HEK293 (cell line): Measurements from ENCODE around the gene INF2.

Source experiments
- BCL11A ChIP-seq: fragments of 450-650 bp; formaldehyde crosslinking; IDR thresholded peaks from 2 replicates; pipeline ENCODE4 v1.5.1; 2016; ENCODE audit warnings: low read depth, missing biosample characterization, missing genetic modification characterization
- GLIS1 ChIP-seq: fragments of 450-650 bp; formaldehyde crosslinking; IDR thresholded peaks from 2 replicates; pipeline ENCODE4 v1.5.1; 2016; ENCODE audit warnings: missing biosample characterization, missing genetic modification characterization
- IKZF3 ChIP-seq: fragments of 450-650 bp; IDR thresholded peaks from 2 replicates; pipeline ENCODE4 v1.5.0; 2018; ENCODE audit warnings: missing biosample characterization, mild to moderate bottlenecking, missing genetic modification characterization, moderate library complexity
- KLF17 ChIP-seq: fragments of 450-650 bp; formaldehyde crosslinking; IDR thresholded peaks from 2 replicates; pipeline ENCODE4 v1.5.1; 2016; ENCODE audit warnings: missing biosample characterization, missing genetic modification characterization
- OSR2 ChIP-seq: fragments of 450-650 bp; formaldehyde crosslinking; IDR thresholded peaks from 2 replicates; pipeline ENCODE4 v1.5.1; 2016; ENCODE audit warnings: missing biosample characterization, missing genetic modification characterization
- REPIN1 ChIP-seq: fragments of 450-650 bp; formaldehyde crosslinking; IDR thresholded peaks from 2 replicates; pipeline ENCODE4 v1.5.1; 2017; ENCODE audit warnings: missing biosample characterization, missing genetic modification characterization, low read depth
- SP2 ChIP-seq: fragments of 450-650 bp; formaldehyde crosslinking; IDR thresholded peaks from 2 replicates; pipeline ENCODE4 v1.5.1; 2016; ENCODE audit warnings: missing biosample characterization, missing genetic modification characterization
- SP3 ChIP-seq: fragments of 450-650 bp; formaldehyde crosslinking; IDR thresholded peaks from 2 replicates; pipeline ENCODE4 v1.5.1; 2016; ENCODE audit warnings: missing biosample characterization, missing genetic modification characterization
- SP7 ChIP-seq: fragments of 450-650 bp; formaldehyde crosslinking; IDR thresholded peaks from 2 replicates; pipeline ENCODE4 v1.5.1; 2016; ENCODE audit warnings: missing biosample characterization, missing genetic modification characterization
- YY1 ChIP-seq: fragments of 450-650 bp; formaldehyde crosslinking; IDR thresholded peaks from 2 replicates; pipeline ENCODE4 v1.5.1; 2018; ENCODE audit warnings: missing biosample characterization, missing genetic modification characterization
- YY2 ChIP-seq: fragments of 450-650 bp; formaldehyde crosslinking; IDR thresholded peaks from 2 replicates; pipeline ENCODE4 v1.5.1; 2016; ENCODE audit warnings: missing biosample characterization, missing genetic modification characterization
- ZBTB17 ChIP-seq: fragments of 450-650 bp; formaldehyde crosslinking; IDR thresholded peaks from 2 replicates; pipeline ENCODE4 v1.5.1; 2016; ENCODE audit warnings: missing biosample characterization, missing genetic modification characterization
- ZBTB20 ChIP-seq: fragments of 450-650 bp; formaldehyde crosslinking; IDR thresholded peaks from 2 replicates; pipeline ENCODE4 v1.5.1; 2016; ENCODE audit warnings: missing biosample characterization, missing genetic modification characterization
- ZBTB26 ChIP-seq: fragments of 450-650 bp; formaldehyde crosslinking; optimal IDR thresholded peaks from 2 replicates; pipeline ENCODE3; 2016; ENCODE audit warnings: missing biosample characterization, mild to moderate bottlenecking, missing genetic modification characterization
- ZBTB49 ChIP-seq: fragments of 450-650 bp; formaldehyde crosslinking; IDR thresholded peaks from 2 replicates; pipeline ENCODE4 v1.5.1; 2016; ENCODE audit warnings: missing biosample characterization, missing genetic modification characterization, low read depth
- ZFP3 ChIP-seq: fragments of 450-650 bp; formaldehyde crosslinking; IDR thresholded peaks from 2 replicates; pipeline ENCODE4 v1.5.1; 2016; ENCODE audit warnings: low read depth, missing biosample characterization, missing genetic modification characterization
- ZFP37 ChIP-seq: fragments of 450-650 bp; formaldehyde crosslinking; IDR thresholded peaks from 2 replicates; pipeline ENCODE4 v1.5.1; 2016; ENCODE audit warnings: missing biosample characterization, missing genetic modification characterization
- ZFP69B ChIP-seq: fragments of 450-650 bp; formaldehyde crosslinking; IDR thresholded peaks from 2 replicates; pipeline ENCODE4 v1.5.1; 2016; ENCODE audit warnings: missing biosample characterization, missing genetic modification characterization
- ZNF121 ChIP-seq: fragments of 450-650 bp; formaldehyde crosslinking; IDR thresholded peaks from 2 replicates; pipeline ENCODE4 v1.5.1; 2016; ENCODE audit warnings: missing biosample characterization, missing genetic modification characterization
- ZNF133 ChIP-seq: fragments of 450-650 bp; formaldehyde crosslinking; IDR thresholded peaks from 2 replicates; pipeline ENCODE4 v1.5.1; 2016; ENCODE audit warnings: missing biosample characterization, missing genetic modification characterization
- ZNF146 ChIP-seq: fragments of 450-650 bp; formaldehyde crosslinking; IDR thresholded peaks from 2 replicates; pipeline ENCODE4 v1.5.1; 2016; ENCODE audit warnings: missing biosample characterization, missing genetic modification characterization
- ZNF24 ChIP-seq: fragments of 450-650 bp; formaldehyde crosslinking; IDR thresholded peaks from 2 replicates; pipeline ENCODE4 v1.5.1; 2016; ENCODE audit warnings: missing biosample characterization, missing genetic modification characterization
- ZNF266 ChIP-seq: fragments of 450-650 bp; formaldehyde crosslinking; IDR thresholded peaks from 2 replicates; pipeline ENCODE4 v1.5.1; 2016; ENCODE audit warnings: missing biosample characterization, missing genetic modification characterization, low read depth
- ZNF302 ChIP-seq: fragments of 450-650 bp; formaldehyde crosslinking; IDR thresholded peaks from 2 replicates; pipeline ENCODE4 v1.5.1; 2016; ENCODE audit warnings: missing biosample characterization, missing genetic modification characterization, low read depth
- ZNF335 ChIP-seq: fragments of 450-650 bp; formaldehyde crosslinking; conservative IDR thresholded peaks from 2 replicates; pipeline ENCODE4 v1.5.1; 2016; ENCODE audit warnings: missing biosample characterization, missing genetic modification characterization
- ZNF341 ChIP-seq: fragments of 450-650 bp; formaldehyde crosslinking; IDR thresholded peaks from 2 replicates; pipeline ENCODE4; 2016; ENCODE audit warnings: low read depth, missing biosample characterization, missing genetic modification characterization
- ZNF510 ChIP-seq: fragments of 450-650 bp; formaldehyde crosslinking; IDR thresholded peaks from 2 replicates; pipeline ENCODE4 v1.5.1; 2018; ENCODE audit warnings: mild to moderate bottlenecking, missing genetic modification characterization, missing biosample characterization; ENCODE audit not compliant: insufficient replicate concordance
- ZNF513 ChIP-seq: fragments of 450-650 bp; IDR thresholded peaks from 2 replicates; pipeline ENCODE4 v1.5.1; 2018; ENCODE audit warnings: missing biosample characterization, missing genetic modification characterization
- ZNF561 ChIP-seq: fragments of 450-650 bp; IDR thresholded peaks from 2 replicates; pipeline ENCODE4 v1.5.1; 2018; ENCODE audit warnings: missing biosample characterization, missing genetic modification characterization, borderline replicate concordance
- ZNF623 ChIP-seq: fragments of 450-650 bp; formaldehyde crosslinking; IDR thresholded peaks from 2 replicates; pipeline ENCODE4 v1.5.1; 2016; ENCODE audit warnings: missing biosample characterization, missing genetic modification characterization
- ZNF670 ChIP-seq: fragments of 450-650 bp; formaldehyde crosslinking; IDR thresholded peaks from 2 replicates; pipeline ENCODE4 v1.5.1; 2016; ENCODE audit warnings: missing biosample characterization, missing genetic modification characterization, low read depth
- TF ChIP-seq, protein P1 (sequence below): fragments of 450-650 bp; formaldehyde crosslinking; IDR thresholded peaks from 2 replicates; pipeline ENCODE4 v1.5.1; 2016; ENCODE audit warnings: missing biosample characterization, missing genetic modification characterization

The INF2 gene

DNA sequence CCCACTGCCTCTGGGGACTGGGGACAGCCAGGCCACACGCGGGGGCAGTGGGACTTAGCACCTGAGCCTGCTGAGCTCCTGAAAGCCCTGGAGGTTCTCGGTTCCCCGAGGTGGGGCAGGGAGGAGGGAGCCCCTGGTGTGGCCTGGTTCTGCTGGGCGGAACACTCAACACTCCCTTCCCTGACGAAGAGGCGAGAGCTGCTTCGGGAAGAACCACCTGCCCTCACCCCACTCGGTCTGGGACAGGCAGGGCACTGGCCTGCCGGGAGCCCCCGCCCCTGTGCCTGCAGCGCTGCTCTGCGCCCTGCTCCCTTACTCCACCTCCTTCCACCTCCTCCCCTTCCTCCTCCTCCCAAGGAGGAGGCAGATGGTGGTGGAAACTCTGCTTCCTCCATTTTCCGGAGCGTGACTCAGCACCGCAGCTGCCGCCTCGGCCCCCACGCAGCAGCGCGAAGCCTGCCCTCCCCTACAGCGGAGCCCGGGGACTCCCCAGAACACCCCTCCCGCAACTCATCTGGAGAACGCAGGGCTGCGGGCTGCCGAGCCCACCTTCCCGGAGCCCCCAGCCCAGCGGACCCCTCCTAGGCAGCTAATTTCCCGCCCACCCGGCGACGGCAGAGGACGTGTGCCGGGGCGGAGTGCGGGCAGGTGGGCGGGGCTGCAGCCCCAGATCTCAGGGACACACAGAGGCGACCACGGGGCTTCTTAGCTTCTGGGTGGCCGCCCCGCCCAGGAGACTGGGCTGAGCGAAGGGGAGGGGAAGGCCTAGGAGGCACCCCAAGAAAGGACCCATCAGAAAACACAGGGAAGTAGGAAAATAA, 11.7 kb upstream of the INF2 start (continued):
- TF ChIP-seq SP7 (tag by site-specific recombination): peak; percentile 91
- TF ChIP-seq KLF17 (tag by site-specific recombination): peak; percentile 98
- TF ChIP-seq OSR2: peak; percentile 58
- TF ChIP-seq ZNF146 (tag by site-specific recombination): peak; percentile 5; the same call in 1 of the 2 replicates
- peak; percentile 27; the same call in 1 of the 2 replicates for TF ChIP-seq ZNF561 (tag by site-specific recombination)
- TF ChIP-seq ZBTB49 (tag by site-specific recombination): no peak
- TF ChIP-seq ZNF302 (tag by site-specific recombination): no peak
- TF ChIP-seq ZNF510 (tag by site-specific recombination): no peak
- TF ChIP-seq ZNF24 (tag by site-specific recombination): peak; percentile 80
- TF ChIP-seq ZBTB17 (tag by site-specific recombination): peak; percentile 88
- peak; percentile 82; the same call in 1 of the 2 replicates for TF ChIP-seq YY1 (tag by site-specific recombination)
- peak; percentile 99 for TF ChIP-seq SP3
- TF ChIP-seq ZNF670 (tag by site-specific recombination): no peak
- peak; percentile 68; the same call in 1 of the 2 replicates for TF ChIP-seq ZNF341 (tag by site-specific recombination)
- peak; percentile 80 for TF ChIP-seq SP2 (tag by site-specific recombination)
- TF ChIP-seq ZFP69B (tag by site-specific recombination): peak; percentile 66; the same call in 1 of the 2 replicates
- 0 out of 2 replicates have a peak, but pooled peaks have one; percentile 19 for TF ChIP-seq REPIN1 (tag by site-specific recombination)
- TF ChIP-seq ZBTB26 (tag by site-specific recombination): peak; percentile 38
- no peak for TF ChIP-seq ZNF121 (tag by site-specific recombination)
- TF ChIP-seq ZFP37 (tag by site-specific recombination): 0 out of 2 replicates have a peak, but pooled peaks have one; percentile 62
- no peak for TF ChIP-seq ZNF133
- TF ChIP-seq ZNF623 (tag by site-specific recombination): no peak
- peak; percentile 69; the same call in 1 of the 2 replicates for TF ChIP-seq ZBTB20 (tag by site-specific recombination)
- TF ChIP-seq, protein P1, sequence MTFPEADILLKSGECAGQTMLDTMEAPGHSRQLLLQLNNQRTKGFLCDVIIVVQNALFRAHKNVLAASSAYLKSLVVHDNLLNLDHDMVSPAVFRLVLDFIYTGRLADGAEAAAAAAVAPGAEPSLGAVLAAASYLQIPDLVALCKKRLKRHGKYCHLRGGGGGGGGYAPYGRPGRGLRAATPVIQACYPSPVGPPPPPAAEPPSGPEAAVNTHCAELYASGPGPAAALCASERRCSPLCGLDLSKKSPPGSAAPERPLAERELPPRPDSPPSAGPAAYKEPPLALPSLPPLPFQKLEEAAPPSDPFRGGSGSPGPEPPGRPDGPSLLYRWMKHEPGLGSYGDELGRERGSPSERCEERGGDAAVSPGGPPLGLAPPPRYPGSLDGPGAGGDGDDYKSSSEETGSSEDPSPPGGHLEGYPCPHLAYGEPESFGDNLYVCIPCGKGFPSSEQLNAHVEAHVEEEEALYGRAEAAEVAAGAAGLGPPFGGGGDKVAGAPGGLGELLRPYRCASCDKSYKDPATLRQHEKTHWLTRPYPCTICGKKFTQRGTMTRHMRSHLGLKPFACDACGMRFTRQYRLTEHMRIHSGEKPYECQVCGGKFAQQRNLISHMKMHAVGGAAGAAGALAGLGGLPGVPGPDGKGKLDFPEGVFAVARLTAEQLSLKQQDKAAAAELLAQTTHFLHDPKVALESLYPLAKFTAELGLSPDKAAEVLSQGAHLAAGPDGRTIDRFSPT (tag by site-specific recombination): peak; percentile 46; the same call in 1 of the 2 replicates
- no peak for TF ChIP-seq BCL11A (tag by site-specific recombination)
- peak; percentile 81 for TF ChIP-seq YY2 (tag by site-specific recombination)
- peak; percentile 88 for TF ChIP-seq GLIS1 (tag by site-specific recombination)
- no peak for TF ChIP-seq ZNF266 (tag by site-specific recombination)
- TF ChIP-seq ZFP3 (tag by site-specific recombination): no peak
- TF ChIP-seq IKZF3: peak; percentile 75; the same call in 1 of the 2 replicates
- peak; percentile 87 for TF ChIP-seq ZNF513 (tag by site-specific recombination)
- peak; percentile 96 for TF ChIP-seq ZNF335 (tag by site-specific recombination)
